MCF 10A (cell line): Measurements from ENCODE around the gene PAK3. TPM values are rescaled to one million over a fixed set of nuclear protein-coding genes. Genes with fewer than 3 reads are reported as not detected.

Experiments
- BruUV-seq: library from RNA; stranded (reverse); fragments of 400-500 nt; replicated peaks from 2 replicates; lab custom pipeline; 2021; lab: Mats Ljungman, UMichigan
- CTCF ChIA-PET: fragments of 300-600 bp; sonication (Branson Sonifier 250); formaldehyde crosslinking; extraction: SDS; loops from one replicate; lab custom pipeline; 2021; ENCODE audit warnings: antibody characterized with exemption, inconsistent platforms; lab: Yijun Ruan, JAX
- POLR2A ChIA-PET: fragments of 300-600, 350-650 bp; sonication (Branson Sonifier 250); formaldehyde crosslinking; extraction: SDS; loops from one replicate; lab custom pipeline; 2020; ENCODE audit warnings: antibody characterized with exemption, inconsistent platforms; lab: Yijun Ruan, JAX
- DNase-seq: peaks from one replicate; pipeline ENCODE4 v3.0.0-alpha.2; 2018; ENCODE audit not compliant: unreplicated experiment
- H3K27ac Mint-ChIP-seq: one replicate; pipeline ENCODE4 v1.8.0; 2022; ENCODE audit warnings: mild to moderate bottlenecking, low read depth, mixed read lengths; ENCODE audit not compliant: unreplicated experiment
- H3K27me3 Mint-ChIP-seq: one replicate; pipeline ENCODE4 v1.8.0; 2022; ENCODE audit warnings: mixed read lengths; ENCODE audit not compliant: insufficient read depth, unreplicated experiment
- H3K36me3 Mint-ChIP-seq: one replicate; pipeline ENCODE4 v1.8.0; 2022; ENCODE audit warnings: mild to moderate bottlenecking, moderate library complexity, mixed read lengths; ENCODE audit not compliant: insufficient read depth, unreplicated experiment
- H3K4me1 Mint-ChIP-seq: one replicate; pipeline ENCODE4 v1.8.0; 2022; ENCODE audit warnings: mixed read lengths; ENCODE audit not compliant: insufficient read depth, unreplicated experiment
- H3K4me3 Mint-ChIP-seq: one replicate; pipeline ENCODE4 v1.8.0; 2022; ENCODE audit warnings: mild to moderate bottlenecking, moderate library complexity, mixed read lengths; ENCODE audit not compliant: unreplicated experiment
- H3K9me3 Mint-ChIP-seq: one replicate; pipeline ENCODE4 v1.8.0; 2022; ENCODE audit warnings: mixed read lengths; ENCODE audit not compliant: unreplicated experiment
- intact Hi-C: fragments of 100-400 bp; cut with micrococcal nuclease; formaldehyde crosslinking; loops from 2 replicates; pipeline ENCODE4 v1.14.1; 2022
- total RNA-seq: library from RNA; stranded (reverse); gene quantifications from 2 replicates; pipeline ENCODE4 v1.2.3, GENCODE V29; 2022
- TF ChIP-seq, protein P1 (sequence below): fragments of 200-600 bp; IDR thresholded peaks from one replicate; pipeline ENCODE4 v1.8.0; 2022; ENCODE audit warnings: antibody characterized with exemption, mild to moderate bottlenecking; ENCODE audit not compliant: unreplicated experiment

The PAK3 gene
- total RNA-seq, 1 experiment from 2014 or later = 8.5 TPM

GRCh38 chrX:111182997-111183396, 87.0 kb downstream of the PAK3 start:
- intact Hi-C loops = no loop called here
- ChIA-PET POLR2A (no interaction called here), CTCF (interaction anchor here (0.8 kb wide), 1 partner anchor 19 kb away, joined by 3 read pairs; no protein-coding TSS in a partner anchor)
- Mint-ChIP-seq H3K27ac (no peak overlapping the region), H3K9me3 (no peaks in the 10 kb centered on the region), H3K36me3 (peaks cover 6% of the 10 kb centered on the region), H3K4me1 (no peaks in the 10 kb centered on the region), H3K4me3 (no peak overlapping the region), H3K27me3 (peaks cover 61% of the 10 kb centered on the region)
- no TSS peak for BruUV-seq
- TF ChIP-seq, protein P1, sequence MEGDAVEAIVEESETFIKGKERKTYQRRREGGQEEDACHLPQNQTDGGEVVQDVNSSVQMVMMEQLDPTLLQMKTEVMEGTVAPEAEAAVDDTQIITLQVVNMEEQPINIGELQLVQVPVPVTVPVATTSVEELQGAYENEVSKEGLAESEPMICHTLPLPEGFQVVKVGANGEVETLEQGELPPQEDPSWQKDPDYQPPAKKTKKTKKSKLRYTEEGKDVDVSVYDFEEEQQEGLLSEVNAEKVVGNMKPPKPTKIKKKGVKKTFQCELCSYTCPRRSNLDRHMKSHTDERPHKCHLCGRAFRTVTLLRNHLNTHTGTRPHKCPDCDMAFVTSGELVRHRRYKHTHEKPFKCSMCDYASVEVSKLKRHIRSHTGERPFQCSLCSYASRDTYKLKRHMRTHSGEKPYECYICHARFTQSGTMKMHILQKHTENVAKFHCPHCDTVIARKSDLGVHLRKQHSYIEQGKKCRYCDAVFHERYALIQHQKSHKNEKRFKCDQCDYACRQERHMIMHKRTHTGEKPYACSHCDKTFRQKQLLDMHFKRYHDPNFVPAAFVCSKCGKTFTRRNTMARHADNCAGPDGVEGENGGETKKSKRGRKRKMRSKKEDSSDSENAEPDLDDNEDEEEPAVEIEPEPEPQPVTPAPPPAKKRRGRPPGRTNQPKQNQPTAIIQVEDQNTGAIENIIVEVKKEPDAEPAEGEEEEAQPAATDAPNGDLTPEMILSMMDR = no peak
- DNase-seq = no peak

GRCh38 chrX:111191598-111191997, 95.6 kb downstream of the PAK3 start:
- TF ChIP-seq, protein P1 = no peak
- intact Hi-C loops = no loop called here

DNA sequence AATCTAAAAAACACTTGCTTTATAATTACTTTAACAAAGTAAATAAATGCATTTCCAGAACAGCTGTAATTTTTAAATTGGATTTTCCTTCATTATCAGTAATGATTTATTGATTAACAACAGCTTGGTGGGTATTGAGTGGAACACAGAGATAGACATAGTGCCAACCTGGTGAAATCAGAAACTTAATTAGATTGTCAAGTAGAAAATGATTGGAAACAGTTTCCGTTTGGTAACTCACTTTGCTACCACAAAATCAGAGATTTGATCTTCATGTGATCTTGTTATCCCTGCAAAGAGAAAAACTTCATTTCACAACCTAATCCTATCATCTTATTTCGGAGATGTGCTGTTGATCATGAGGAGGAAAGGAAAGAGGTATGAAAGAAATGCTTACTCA, 103.5 kb downstream of the PAK3 start:
- no TSS peak for BruUV-seq
- Mint-ChIP-seq H3K27me3 (peaks cover 94% of the 10 kb centered on the region), H3K27ac (no peak overlapping the region), H3K4me3 (no peak overlapping the region), H3K36me3 (peaks cover 21% of the 10 kb centered on the region), H3K4me1 (no peaks in the 10 kb centered on the region), H3K9me3 (no peaks in the 10 kb centered on the region)
- intact Hi-C loops = no loop called here
- CTCF ChIA-PET = interaction anchor here (0.7 kb wide), 1 partner anchor 44 kb away, joined by 3 read pairs; no protein-coding TSS in a partner anchor
- POLR2A ChIA-PET = no interaction called here
- DNase-seq = no peak
- TF ChIP-seq, protein P1 = no peak

More at GRCh38 chrX:111191598-111191997, 95.6 kb downstream of the PAK3 start:
- no TSS peak for BruUV-seq
- CTCF ChIA-PET = no interaction called here
- peaks cover 63% of the 10 kb centered on the region for H3K27me3 Mint-ChIP-seq
- no peaks in the 10 kb centered on the region for H3K4me1 Mint-ChIP-seq
- POLR2A ChIA-PET = no interaction called here
- H3K9me3 Mint-ChIP-seq = no peaks in the 10 kb centered on the region
- H3K4me3 Mint-ChIP-seq = no peak overlapping the region
- no peak overlapping the region for H3K27ac Mint-ChIP-seq
- no peak for DNase-seq
- peaks cover 16% of the 10 kb centered on the region for H3K36me3 Mint-ChIP-seq

DNA sequence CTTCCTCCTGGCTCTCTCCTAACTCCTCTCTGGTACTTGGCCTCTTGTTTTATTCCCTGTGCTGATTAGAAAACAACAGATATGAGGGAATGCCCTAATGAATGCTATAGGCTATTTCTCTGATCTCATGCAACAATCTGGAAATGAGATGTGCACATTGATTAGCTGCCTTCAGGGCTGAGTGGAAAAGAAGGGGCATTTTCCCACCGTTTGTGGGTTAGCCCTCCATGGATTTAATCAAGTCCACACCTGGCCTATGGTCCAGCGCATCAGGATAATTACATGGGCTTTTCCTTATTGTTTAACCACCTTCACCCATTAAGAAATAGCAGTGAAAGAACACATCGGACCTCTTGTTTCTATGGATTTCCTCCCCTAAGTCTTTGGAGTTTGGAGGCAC, 104.3 kb downstream of the PAK3 start:
- ChIA-PET CTCF (interaction anchor here (0.6 kb wide), 1 partner anchor 56 kb away, joined by 3 read pairs; no protein-coding TSS in a partner anchor), POLR2A (no interaction called here)
- Mint-ChIP-seq H3K9me3 (no peaks in the 10 kb centered on the region), H3K4me1 (no peaks in the 10 kb centered on the region), H3K27me3 (peaks cover 92% of the 10 kb centered on the region), H3K36me3 (peaks cover 21% of the 10 kb centered on the region), H3K4me3 (no peak overlapping the region), H3K27ac (no peak overlapping the region)
- BruUV-seq = no TSS peak
- TF ChIP-seq, protein P1 = no peak
- DNase-seq = no peak
- intact Hi-C loops = no loop called here
